COLO668 (cell line): ENCODE measurements around the gene DGCR8.
"Not testable (repeated sequence)": the region's sequence is repeated elsewhere in the genome, so short reads cannot be mapped to it uniquely, and the experiment has no call there.

Source experiments
- DNase-seq: peaks from one replicate; lab custom pipeline; 2025; ENCODE audit not compliant: unreplicated experiment; lab: John Stamatoyannopoulos, UW

DGCR8 gene

GRCh38 chr22:20149257-20150250 is 69.5 kb downstream of the DGCR8 start:
- DNase-seq: no peak

GRCh38 chr22:20150381-20151275 is 70.6 kb downstream of the DGCR8 start, which contains the start of gene CCDC188:
CCDC188 (minus strand) TSS chr22:20151055; CDS start chr22:20150986, 69 bp downstream.
- no peak for DNase-seq

GRCh38 chr22:20151276-20151588 is 71.2 kb downstream of the DGCR8 start:
- DNase-seq: no peak

GRCh38 chr22:20152464-20152890 is 72.4 kb downstream of the DGCR8 start:
- DNase-seq: no peak

- DNase-seq: no peak
Measured at GRCh38 chr22:20153945-20154344, 73.9 kb downstream of the DGCR8 start.

GRCh38 chr22:20154602-20155187 is 74.7 kb downstream of the DGCR8 start:
- DNase-seq: peak; percentile 61

GRCh38 chr22:20155330-20156041 is 75.4 kb downstream of the DGCR8 start:
- peak; percentile 91 for DNase-seq

- no peak for DNase-seq
Measured at GRCh38 chr22:20156042-20156389, 76.0 kb downstream of the DGCR8 start.

- DNase-seq: peak; percentile 72
Measured at GRCh38 chr22:20156611-20157429, 76.8 kb downstream of the DGCR8 start.

- no peak for DNase-seq
Measured at GRCh38 chr22:20157430-20158183, 77.6 kb downstream of the DGCR8 start.

GRCh38 chr22:20158391-20159036 is 78.5 kb downstream of the DGCR8 start:
- DNase-seq: no peak

GRCh38 chr22:20159076-20159475 is 79.0 kb downstream of the DGCR8 start:
- DNase-seq: no peak

- DNase-seq: not testable (repeated sequence)
Measured at GRCh38 chr22:20159531-20159930, 79.5 kb downstream of the DGCR8 start.

- no peak for DNase-seq
Measured at GRCh38 chr22:20160041-20160440, 80.0 kb downstream of the DGCR8 start.
